ENCODE data around the gene PLD1. TPM values are rescaled to one million over a fixed set of nuclear protein-coding genes. Genes with fewer than 3 reads are reported as not detected.

The PLD1 gene
- total RNA-seq, 2 experiments from 2014 or later, result 0.22 to 1.0 TPM

DNA sequence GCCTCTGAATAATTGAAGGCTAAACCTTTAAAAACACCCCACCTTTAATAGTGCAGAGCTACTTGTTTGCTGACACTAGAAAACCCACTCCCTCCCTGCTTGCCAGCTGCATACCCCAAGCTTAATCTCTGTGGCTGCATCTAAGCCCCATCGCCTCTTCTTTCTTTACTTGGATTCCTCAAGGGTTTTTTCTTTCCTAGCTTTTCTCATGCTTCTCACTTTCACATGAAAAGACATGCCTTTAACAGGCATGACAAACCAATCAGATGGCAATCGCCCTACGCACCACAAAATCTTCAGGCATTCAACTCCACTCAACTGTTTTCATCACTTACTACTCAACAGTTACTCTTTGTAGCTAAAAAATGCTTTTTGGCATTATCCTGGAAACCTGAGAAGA, 77.5 kb downstream of the PLD1 start:
- no peaks in the 10 kb centered on the region for H3K27me3 ChIP-seq (ENCODE audit: control insufficient read depth in 1 of 2, insufficient read depth in 2 of 2, low read length in 2 of 2)
- TF ChIP-seq, protein P1, sequence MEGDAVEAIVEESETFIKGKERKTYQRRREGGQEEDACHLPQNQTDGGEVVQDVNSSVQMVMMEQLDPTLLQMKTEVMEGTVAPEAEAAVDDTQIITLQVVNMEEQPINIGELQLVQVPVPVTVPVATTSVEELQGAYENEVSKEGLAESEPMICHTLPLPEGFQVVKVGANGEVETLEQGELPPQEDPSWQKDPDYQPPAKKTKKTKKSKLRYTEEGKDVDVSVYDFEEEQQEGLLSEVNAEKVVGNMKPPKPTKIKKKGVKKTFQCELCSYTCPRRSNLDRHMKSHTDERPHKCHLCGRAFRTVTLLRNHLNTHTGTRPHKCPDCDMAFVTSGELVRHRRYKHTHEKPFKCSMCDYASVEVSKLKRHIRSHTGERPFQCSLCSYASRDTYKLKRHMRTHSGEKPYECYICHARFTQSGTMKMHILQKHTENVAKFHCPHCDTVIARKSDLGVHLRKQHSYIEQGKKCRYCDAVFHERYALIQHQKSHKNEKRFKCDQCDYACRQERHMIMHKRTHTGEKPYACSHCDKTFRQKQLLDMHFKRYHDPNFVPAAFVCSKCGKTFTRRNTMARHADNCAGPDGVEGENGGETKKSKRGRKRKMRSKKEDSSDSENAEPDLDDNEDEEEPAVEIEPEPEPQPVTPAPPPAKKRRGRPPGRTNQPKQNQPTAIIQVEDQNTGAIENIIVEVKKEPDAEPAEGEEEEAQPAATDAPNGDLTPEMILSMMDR (IDR thresholded peaks at IDR 0.05), result no peak
- no peak overlapping the region for H3K27ac ChIP-seq (ENCODE audit: low read depth in 1 of 2, low read length in 2 of 2)
- ChIA-PET POLR2A (no interaction called here), CTCF (no interaction called here)
- no peaks in the 10 kb centered on the region for H3K36me3 ChIP-seq (ENCODE audit: insufficient read depth, low read length)
- H3K4me1 ChIP-seq (ENCODE audit: insufficient read depth, low read length), result no peaks in the 10 kb centered on the region
- no peak overlapping the region for H3K4me3 ChIP-seq (ENCODE audit: low read length)
- Mint-ChIP-seq H3K9me3 (no peaks in the 10 kb centered on the region), H3K27ac (no peak overlapping the region), H3K36me3 (ENCODE audit: low read depth) (no peaks in the 10 kb centered on the region), H3K4me1 (ENCODE audit: low read depth) (no peaks in the 10 kb centered on the region), H3K4me3 (no peak overlapping the region), H3K27me3 (no peaks in the 10 kb centered on the region)
- intact Hi-C loops (cut with DNase I, micrococcal nuclease), result no loop called here
- ATAC-seq (ENCODE audit: poor library complexity) (no peak), DNase-seq (no peak)
- no peaks in the 10 kb centered on the region for H3K9me3 ChIP-seq (ENCODE audit: control insufficient read depth in 1 of 2, insufficient read depth in 1 of 2, low read length in 2 of 2)

DNA sequence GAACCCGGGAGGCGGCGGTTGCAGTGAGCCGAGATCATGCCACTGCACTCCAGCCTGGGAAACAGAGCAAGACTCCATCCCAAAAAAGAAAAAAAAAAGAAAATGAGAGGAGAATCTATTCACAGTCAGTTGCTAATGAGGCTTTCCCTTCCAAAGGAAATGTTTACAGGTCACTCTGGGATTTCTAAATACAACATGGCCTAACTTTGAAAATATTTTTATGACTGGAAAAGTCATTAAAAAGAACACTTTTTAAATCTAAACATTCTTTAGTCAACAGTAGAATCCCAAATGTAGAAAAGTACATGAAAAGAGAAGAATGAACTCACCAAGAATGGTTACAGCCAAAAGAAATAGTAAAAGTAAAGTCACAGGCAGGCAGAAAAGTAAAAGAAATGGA, 78.6 kb downstream of the PLD1 start:
- H3K27ac ChIP-seq (ENCODE audit: low read depth in 1 of 2, low read length in 2 of 2), result no peak overlapping the region
- no peak overlapping the region for H3K4me3 ChIP-seq (ENCODE audit: low read length)
- intact Hi-C loops (cut with DNase I, micrococcal nuclease), result no loop called here
- Mint-ChIP-seq H3K4me1 (ENCODE audit: low read depth) (no peaks in the 10 kb centered on the region), H3K27me3 (no peaks in the 10 kb centered on the region), H3K36me3 (ENCODE audit: low read depth) (no peaks in the 10 kb centered on the region), H3K9me3 (no peaks in the 10 kb centered on the region), H3K27ac (no peak overlapping the region), H3K4me3 (no peak overlapping the region)
- ChIA-PET POLR2A (no interaction called here), CTCF (interaction anchor here (0.7 kb wide), 1 partner anchor 11 kb away, joined by 3 read pairs; no protein-coding TSS in a partner anchor)
- H3K4me1 ChIP-seq (ENCODE audit: insufficient read depth, low read length), result no peaks in the 10 kb centered on the region
- no peaks in the 10 kb centered on the region for H3K27me3 ChIP-seq (ENCODE audit: control insufficient read depth in 1 of 2, insufficient read depth in 2 of 2, low read length in 2 of 2)
- H3K9me3 ChIP-seq (ENCODE audit: control insufficient read depth in 1 of 2, insufficient read depth in 1 of 2, low read length in 2 of 2), result no peaks in the 10 kb centered on the region
- no peak for ATAC-seq (ENCODE audit: poor library complexity)
- no peak for DNase-seq
- TF ChIP-seq, protein P1 (IDR thresholded peaks at IDR 0.05), result no peak
- no peaks in the 10 kb centered on the region for H3K36me3 ChIP-seq (ENCODE audit: insufficient read depth, low read length)

DNA sequence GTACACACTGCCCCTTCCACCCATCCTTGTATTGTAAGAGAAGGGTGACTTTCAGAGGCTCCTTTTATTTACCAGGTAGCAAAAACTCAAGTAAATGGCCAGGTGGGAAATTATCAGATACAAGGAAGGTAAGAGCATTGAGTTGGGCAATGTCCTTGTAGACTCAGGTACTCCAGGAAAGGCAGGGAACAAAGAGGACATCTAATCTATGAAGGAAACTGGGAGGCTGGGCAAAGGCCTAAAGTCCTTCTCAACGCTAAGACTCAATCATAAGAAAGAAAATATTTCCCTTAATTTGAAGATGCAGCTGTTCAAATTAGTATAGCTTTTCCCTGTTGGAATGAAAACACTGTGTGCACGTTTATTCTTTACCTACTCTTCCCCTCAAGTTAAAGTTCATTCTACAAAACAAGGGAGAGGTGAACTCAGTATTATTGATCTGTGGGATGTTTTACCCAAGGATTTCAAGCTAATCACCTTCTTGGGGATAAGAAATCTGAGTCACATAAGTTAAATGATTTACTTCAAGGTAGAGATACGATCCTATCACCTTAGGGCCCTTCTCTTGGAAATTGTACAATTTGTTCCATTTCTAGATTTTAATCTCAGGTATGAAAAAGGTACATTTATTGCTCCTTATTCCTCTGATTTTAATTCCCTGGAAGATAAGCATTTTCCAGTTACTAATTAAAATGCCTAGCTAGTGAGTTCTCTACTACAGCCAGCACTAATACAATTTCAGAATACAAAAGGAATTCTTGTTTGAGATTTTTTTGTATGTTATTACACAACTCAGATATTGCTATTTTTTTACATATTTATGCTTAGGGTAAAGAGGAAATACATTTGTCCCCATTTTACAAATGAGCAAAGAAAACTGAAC, 80.6 kb downstream of the PLD1 start:
- ATAC-seq (ENCODE audit: poor library complexity) (no peak), DNase-seq (no peak)
- intact Hi-C loops (cut with DNase I, micrococcal nuclease), result no loop called here
- H3K36me3 Mint-ChIP-seq (ENCODE audit: low read depth), result no peaks in the 10 kb centered on the region
- no peak overlapping the region for H3K4me3 Mint-ChIP-seq
- no peaks in the 10 kb centered on the region for H3K9me3 Mint-ChIP-seq
- ChIA-PET CTCF (no interaction called here), POLR2A (interaction anchor here (0.8 kb wide), 1 partner anchor 121 kb away, joined by 3 read pairs; no protein-coding TSS in a partner anchor)
- no peaks in the 10 kb centered on the region for H3K9me3 ChIP-seq (ENCODE audit: control insufficient read depth in 1 of 2, insufficient read depth in 1 of 2, low read length in 2 of 2)
- no peak overlapping the region for H3K27ac ChIP-seq (ENCODE audit: low read depth in 1 of 2, low read length in 2 of 2)
- no peak overlapping the region for H3K4me3 ChIP-seq (ENCODE audit: low read length)
- H3K27ac Mint-ChIP-seq, result no peak overlapping the region
- H3K36me3 ChIP-seq (ENCODE audit: insufficient read depth, low read length), result no peaks in the 10 kb centered on the region
- no peaks in the 10 kb centered on the region for H3K4me1 ChIP-seq (ENCODE audit: insufficient read depth, low read length)
- H3K27me3 Mint-ChIP-seq, result no peaks in the 10 kb centered on the region
- no peaks in the 10 kb centered on the region for H3K27me3 ChIP-seq (ENCODE audit: control insufficient read depth in 1 of 2, insufficient read depth in 2 of 2, low read length in 2 of 2)
- no peaks in the 10 kb centered on the region for H3K4me1 Mint-ChIP-seq (ENCODE audit: low read depth)
- TF ChIP-seq, protein P1 (IDR thresholded peaks at IDR 0.05), result no peak

Measured in CD4-positive, alpha-beta T cell (primary cell).